HG03060 (cell line): ENCODE data around the gene DIPK2B.

ENCODE experiments used
- ATAC-seq: cut with Tn5 transposase; IDR thresholded peaks from one replicate; pipeline ENCODE4 v1.9.1; 2021; ENCODE audit warnings: low read depth, moderate number of reproducible peaks; ENCODE audit not compliant: unreplicated experiment

DIPK2B gene

GRCh38 chrX:45164995-45165394, 35.7 kb downstream of the DIPK2B start:
- no peak for ATAC-seq

- ATAC-seq: no peak
Measured at GRCh38 chrX:45164021-45164621, 36.6 kb downstream of the DIPK2B start.

GRCh38 chrX:45157647-45158046, 43.0 kb downstream of the DIPK2B start:
- ATAC-seq: no peak

- no peak for ATAC-seq
Measured at GRCh38 chrX:45154462-45154861, 46.2 kb downstream of the DIPK2B start.

- ATAC-seq: no peak
Measured at GRCh38 chrX:45154033-45154360, 46.7 kb downstream of the DIPK2B start.
